Rectal smooth muscle tissue (tissue), 1 donor: ENCODE measurements around the gene GJD3.

Experiments used
- H3K27ac ChIP-seq: one replicate; pipeline ENCODE4 v1.7.0; 2013; ENCODE audit warnings: low read depth, low read length, inconsistent platforms
- H3K27me3 ChIP-seq: one replicate; pipeline ENCODE4 v1.7.0; 2013; ENCODE audit warnings: low read length; ENCODE audit not compliant: control insufficient read depth, insufficient read depth
- H3K36me3 ChIP-seq: one replicate; pipeline ENCODE4 v1.7.0; 2013; ENCODE audit warnings: low read length; ENCODE audit not compliant: control insufficient read depth, insufficient read depth
- H3K4me1 ChIP-seq: one replicate; pipeline ENCODE4 v1.7.0; 2013; ENCODE audit warnings: low read length; ENCODE audit not compliant: control insufficient read depth, insufficient read depth
- H3K4me3 ChIP-seq: one replicate; pipeline ENCODE4 v1.7.0; 2013; ENCODE audit warnings: low read length
- H3K9ac ChIP-seq: one replicate; pipeline ENCODE4 v1.7.0; 2013; ENCODE audit warnings: low read length

Gene GJD3

GRCh38 chr17:40366076-40366860 lies 1.7 kb upstream of the GJD3 start:
- Histone ChIP-seq H3K27ac (no peak overlapping the region), H3K27me3 (peaks cover 3% of the 10 kb centered on the region), H3K4me3 (no peak overlapping the region), H3K36me3 (no peaks in the 10 kb centered on the region), H3K9ac (no peak overlapping the region), H3K4me1 (no peaks in the 10 kb centered on the region)

- Histone ChIP-seq H3K27ac (no peak overlapping the region), H3K9ac (no peak overlapping the region), H3K4me1 (no peaks in the 10 kb centered on the region), H3K4me3 (peak overlapping the region; percentile 15), H3K36me3 (no peaks in the 10 kb centered on the region), H3K27me3 (peaks cover 3% of the 10 kb centered on the region)
These were observed 369 bp upstream of the GJD3 start for GRCh38 chr17:40364906-40365305.

DNA sequence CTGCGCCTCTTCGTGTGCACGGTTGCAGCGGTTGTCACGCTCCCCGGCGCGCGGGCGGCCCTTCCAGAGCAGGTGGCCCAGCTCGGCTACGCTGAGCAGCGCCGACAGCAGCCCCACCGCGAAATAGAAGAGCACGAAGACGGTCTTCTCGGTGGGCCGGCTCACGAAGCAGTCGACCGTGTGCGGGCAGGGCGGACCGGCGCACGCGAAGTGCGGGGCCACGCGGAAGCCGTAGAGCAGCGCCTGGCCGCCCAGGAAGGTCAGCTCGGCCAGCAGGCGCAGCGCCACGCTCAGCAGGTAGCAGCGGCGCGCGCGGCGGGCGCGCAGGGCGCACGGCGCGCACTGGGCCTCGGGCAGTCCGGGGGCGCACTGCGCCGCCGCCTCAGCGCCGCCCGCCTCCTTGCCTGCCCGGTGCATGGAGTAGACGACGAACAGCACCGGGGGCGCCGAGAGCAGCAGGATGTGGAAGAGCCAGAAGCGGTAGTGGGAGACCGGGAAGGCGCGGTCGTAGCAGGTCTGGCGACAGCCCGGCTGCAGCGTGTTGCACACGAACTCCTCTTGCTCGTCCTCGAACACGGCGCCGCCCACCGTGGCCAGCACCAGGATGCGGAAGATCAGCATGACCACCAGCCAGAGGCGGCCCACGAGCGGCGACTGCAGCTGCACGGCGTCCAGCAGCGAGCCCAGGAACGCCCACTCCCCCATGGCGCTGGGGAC lies 1.3 kb downstream of the GJD3 start:
- Histone ChIP-seq H3K4me1 (peaks cover 2% of the 10 kb centered on the region), H3K27ac (no peak overlapping the region), H3K9ac (no peak overlapping the region), H3K4me3 (peak overlapping the region; percentile 78), H3K27me3 (peaks cover 3% of the 10 kb centered on the region), H3K36me3 (no peaks in the 10 kb centered on the region)

GRCh38 chr17:40362696-40363110 lies 1.8 kb downstream of the GJD3 start:
- Histone ChIP-seq H3K9ac (no peak overlapping the region), H3K4me3 (peak overlapping the region; percentile 78), H3K4me1 (peaks cover 2% of the 10 kb centered on the region), H3K27me3 (peaks cover 3% of the 10 kb centered on the region), H3K36me3 (no peaks in the 10 kb centered on the region), H3K27ac (no peak overlapping the region)

- no peak overlapping the region for H3K27ac ChIP-seq
- peaks cover 2% of the 10 kb centered on the region for H3K4me1 ChIP-seq
- no peak overlapping the region for H3K9ac ChIP-seq
- peak overlapping the region; percentile 78 for H3K4me3 ChIP-seq
- no peaks in the 10 kb centered on the region for H3K36me3 ChIP-seq
- peaks cover 3% of the 10 kb centered on the region for H3K27me3 ChIP-seq
These were observed 2.4 kb downstream of the GJD3 start for GRCh38 chr17:40361925-40362695.

- Histone ChIP-seq H3K9ac (no peak overlapping the region), H3K4me1 (peaks cover 2% of the 10 kb centered on the region), H3K27ac (no peak overlapping the region)
These were observed 3.2 kb downstream of the GJD3 start for GRCh38 chr17:40361063-40361924.

DNA sequence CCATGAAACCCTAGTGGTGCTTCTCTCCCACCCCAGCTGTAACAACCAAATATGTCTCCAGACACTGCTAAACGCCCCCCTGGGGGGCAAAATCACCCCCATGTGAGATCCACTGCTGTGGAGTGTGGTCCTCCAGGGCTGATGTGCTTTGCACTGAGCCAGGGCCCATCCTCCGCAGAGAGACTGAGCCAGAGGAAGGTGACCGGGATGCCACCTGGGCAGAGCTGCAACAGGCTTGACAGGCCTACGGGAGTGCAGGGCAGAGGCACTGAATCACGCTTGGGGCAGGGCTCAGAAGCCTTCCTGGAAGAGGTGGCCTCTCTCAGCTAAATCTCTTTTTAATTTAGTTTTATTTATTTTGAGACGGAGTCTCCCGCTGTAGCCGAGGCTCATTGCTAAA lies 4.4 kb downstream of the GJD3 start:
- Histone ChIP-seq H3K36me3 (no peaks in the 10 kb centered on the region), H3K27ac (no peak overlapping the region), H3K9ac (no peak overlapping the region), H3K27me3 (peaks cover 3% of the 10 kb centered on the region), H3K4me1 (peaks cover 7% of the 10 kb centered on the region), H3K4me3 (no peak overlapping the region)

More at GRCh38 chr17:40361063-40361924, 3.2 kb downstream of the GJD3 start:
- H3K27me3 ChIP-seq, result peaks cover 3% of the 10 kb centered on the region
- no peak overlapping the region for H3K4me3 ChIP-seq
- H3K36me3 ChIP-seq, result no peaks in the 10 kb centered on the region

DNA sequence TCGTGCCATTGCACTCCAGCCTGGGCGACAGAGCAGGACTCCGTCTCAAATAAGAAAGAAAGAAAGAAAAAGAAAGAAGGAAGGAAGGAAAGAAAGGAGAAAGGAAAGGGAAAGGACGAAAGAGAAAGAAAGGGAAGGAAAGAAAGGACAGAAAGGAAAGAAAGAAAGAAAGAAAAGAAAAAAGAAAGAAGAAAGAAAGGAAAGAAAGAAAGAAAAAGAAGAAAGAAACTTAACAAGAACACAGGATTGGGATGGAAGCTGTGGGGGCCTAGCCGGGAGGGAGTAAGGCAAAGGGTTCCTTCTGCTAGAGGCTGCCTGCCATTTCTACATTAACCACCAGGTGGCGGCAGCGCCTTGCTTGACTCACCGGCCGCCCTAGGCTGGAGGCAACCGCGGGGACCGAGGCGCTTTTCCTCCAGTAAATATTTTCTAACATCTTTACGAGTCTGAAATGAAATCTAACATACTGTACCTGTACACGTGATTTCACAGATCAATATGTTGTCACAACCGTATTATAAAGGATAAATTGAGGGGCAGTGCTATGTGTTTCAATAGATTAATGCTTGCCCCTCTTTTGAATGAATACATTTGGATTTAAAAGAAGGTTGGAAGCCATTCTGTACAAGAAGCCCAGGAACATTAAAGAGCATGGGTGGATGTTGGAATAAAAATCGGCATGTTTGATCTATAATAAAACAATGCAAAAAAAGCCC lies 6.1 kb downstream of the GJD3 start:
- no peak overlapping the region for H3K9ac ChIP-seq
- no peak overlapping the region for H3K27ac ChIP-seq
- no peaks in the 10 kb centered on the region for H3K27me3 ChIP-seq
- no peak overlapping the region for H3K4me3 ChIP-seq
- H3K4me1 ChIP-seq, result peaks cover 10% of the 10 kb centered on the region
- no peaks in the 10 kb centered on the region for H3K36me3 ChIP-seq

GRCh38 chr17:40356990-40357881 lies 7.3 kb downstream of the GJD3 start:
- H3K4me3 ChIP-seq, result no peak overlapping the region
- H3K9ac ChIP-seq, result no peak overlapping the region
- peaks cover 10% of the 10 kb centered on the region for H3K36me3 ChIP-seq
- peaks cover 10% of the 10 kb centered on the region for H3K4me1 ChIP-seq
- no peak overlapping the region for H3K27ac ChIP-seq
- H3K27me3 ChIP-seq, result no peaks in the 10 kb centered on the region

- Histone ChIP-seq H3K4me1 (peaks cover 10% of the 10 kb centered on the region), H3K36me3 (peaks cover 13% of the 10 kb centered on the region), H3K4me3 (no peak overlapping the region), H3K9ac (no peak overlapping the region), H3K27ac (peak overlapping the region; percentile 7), H3K27me3 (no peaks in the 10 kb centered on the region)
These were observed 8.5 kb downstream of the GJD3 start for GRCh38 chr17:40355804-40356758.
